Tibial nerve (tissue), 4 donors: ENCODE results near the gene CRNKL1.

Experiments used
- EP300 ChIP-seq, 2 donors: sonication (generic); formaldehyde crosslinking; IDR thresholded peaks; one replicate each; pipeline ENCODE4 v1.6.1; 2017; ENCODE audit warnings: antibody characterized with exemption in 2 of 2, mild to moderate bottlenecking in 1 of 2
- TF ChIP-seq, protein P1 (sequence below), 5 experiments: fragments of 200-600 bp in 3 of 5; fragments of 450-650 bp in 2 of 5; sonication (generic) in 3 of 5; IDR thresholded peaks; one replicate each; pipeline ENCODE4 v1.5.1; 2016 to 2019; ENCODE audit warnings: antibody characterized with exemption in 5 of 5, mild to moderate bottlenecking in 3 of 5, moderate library complexity in 2 of 5

DNA sequence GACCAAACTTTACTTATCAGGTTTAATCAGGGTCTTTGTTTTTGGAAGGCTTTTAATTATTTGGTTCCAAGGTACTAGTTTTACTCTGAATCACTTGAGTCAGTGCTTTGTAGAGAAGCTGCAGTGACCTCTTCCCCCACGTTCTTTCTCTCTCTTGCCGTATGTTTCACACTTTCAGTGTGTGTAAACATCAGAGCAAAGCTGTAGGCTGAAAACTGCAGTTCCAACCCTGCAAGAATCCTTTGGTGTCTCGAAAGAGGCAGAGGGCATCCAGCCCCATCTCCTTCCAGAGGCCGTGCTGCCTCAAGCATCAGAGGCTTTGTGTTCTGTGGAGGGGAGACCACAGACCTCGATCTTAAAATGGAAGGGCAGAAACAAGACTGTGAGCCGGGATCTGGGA lies 42.1 kb upstream of the CRNKL1 start:
- TF ChIP-seq, protein P1, sequence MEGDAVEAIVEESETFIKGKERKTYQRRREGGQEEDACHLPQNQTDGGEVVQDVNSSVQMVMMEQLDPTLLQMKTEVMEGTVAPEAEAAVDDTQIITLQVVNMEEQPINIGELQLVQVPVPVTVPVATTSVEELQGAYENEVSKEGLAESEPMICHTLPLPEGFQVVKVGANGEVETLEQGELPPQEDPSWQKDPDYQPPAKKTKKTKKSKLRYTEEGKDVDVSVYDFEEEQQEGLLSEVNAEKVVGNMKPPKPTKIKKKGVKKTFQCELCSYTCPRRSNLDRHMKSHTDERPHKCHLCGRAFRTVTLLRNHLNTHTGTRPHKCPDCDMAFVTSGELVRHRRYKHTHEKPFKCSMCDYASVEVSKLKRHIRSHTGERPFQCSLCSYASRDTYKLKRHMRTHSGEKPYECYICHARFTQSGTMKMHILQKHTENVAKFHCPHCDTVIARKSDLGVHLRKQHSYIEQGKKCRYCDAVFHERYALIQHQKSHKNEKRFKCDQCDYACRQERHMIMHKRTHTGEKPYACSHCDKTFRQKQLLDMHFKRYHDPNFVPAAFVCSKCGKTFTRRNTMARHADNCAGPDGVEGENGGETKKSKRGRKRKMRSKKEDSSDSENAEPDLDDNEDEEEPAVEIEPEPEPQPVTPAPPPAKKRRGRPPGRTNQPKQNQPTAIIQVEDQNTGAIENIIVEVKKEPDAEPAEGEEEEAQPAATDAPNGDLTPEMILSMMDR (IDR thresholded peaks at IDR 0.05), result no peak
- TF ChIP-seq EP300 (IDR thresholded peaks at IDR 0.05), result no peak
